Measurements from ENCODE around the gene ST7. TPM values are rescaled to one million over a fixed set of nuclear protein-coding genes. Genes with fewer than 3 reads are reported as not detected.

Gene ST7
- total and polyA plus RNA-seq, 2 of the 8 experiments (the other 6 are each of a cell fraction or from before 2014, with no cell fraction given), result 16.3 to 18.0 TPM

GRCh38 chr7:117074378-117074777 is 121.1 kb downstream of the ST7 start (continued):
- TF ChIP-seq EZH2 (IDR thresholded peaks at IDR 0.05; ENCODE audit: low read depth, low read length, severe bottlenecking), result no peak
- no peak for TF ChIP-seq SP1 (IDR thresholded peaks at IDR 0.05; ENCODE audit: low read depth, low read length)
- no peak for TF ChIP-seq SP4 (IDR thresholded peaks at IDR 0.05; ENCODE audit: low read length)

Measured in H1 (cell line).